ENCODE results near the gene SMAP2. TPM values are rescaled to one million over a fixed set of nuclear protein-coding genes. Genes with fewer than 3 reads are reported as not detected.

The SMAP2 gene
- total and polyA plus RNA-seq, 2 of the 4 experiments (the other 2 are of a cell fraction): 30.1 to 31.0 TPM

- Histone ChIP-seq H4K20me1 (ENCODE audit: insufficient read depth, low read length) (no peaks in the 10 kb centered on the region), H3K9ac (ENCODE audit: low read depth, low read length) (no peak overlapping the region), H3K56ac (ENCODE audit: extremely low read depth, insufficient read depth, low read length) (no peak overlapping the region), H3K14ac (replicated peaks; ENCODE audit: low read depth, low read length) (no peak overlapping the region), H3K4me1 (ENCODE audit: control insufficient read depth, insufficient read depth, low read length) (no peaks in the 10 kb centered on the region), H3K4me3 (ENCODE audit: insufficient read depth, low read depth, low read length) (no peak overlapping the region), H3K36me3 (ENCODE audit: control insufficient read depth, insufficient read depth, low read length) (no peaks in the 10 kb centered on the region), H3K27ac (ENCODE audit: insufficient read depth, low read length) (no peak overlapping the region), H3K27me3 (ENCODE audit: control insufficient read depth, insufficient read depth, low read length) (no peaks in the 10 kb centered on the region), H3K23ac (ENCODE audit: low read depth, low read length) (no peak overlapping the region), H3K9me3 (ENCODE audit: control insufficient read depth, insufficient read depth, low read length) (no peaks in the 10 kb centered on the region), H4K8ac (ENCODE audit: low read depth in 2 of 2, low read length in 2 of 2) (no peak overlapping the region), H4K5ac (ENCODE audit: low read depth, low read length) (no peak overlapping the region), H2BK20ac (ENCODE audit: low read depth, low read length) (no peak overlapping the region), H3K9me1 (ENCODE audit: insufficient read depth, low read length) (no peaks in the 10 kb centered on the region), H4K91ac (ENCODE audit: insufficient read depth, low read depth, low read length) (no peak overlapping the region), H3K4me2 (ENCODE audit: low read depth, low read length) (no peak overlapping the region), H2BK5ac (ENCODE audit: low read depth, low read length, poor library complexity, severe bottlenecking) (no peak overlapping the region), H2AK9ac (replicated peaks; ENCODE audit: low read depth, low read length, poor library complexity) (no peak overlapping the region), H2BK120ac (ENCODE audit: low read depth, low read length) (no peak overlapping the region), H2BK15ac (ENCODE audit: low read depth, low read length) (no peak overlapping the region), H2AK5ac (ENCODE audit: low read depth, low read length) (no peak overlapping the region), H3K4ac (ENCODE audit: low read depth, low read length) (no peak overlapping the region), H3K18ac (ENCODE audit: low read depth, low read length) (no peak overlapping the region), H3K79me1 (ENCODE audit: low read depth in 1 of 2, low read length in 2 of 2) (no peaks in the 10 kb centered on the region), H2AFZ (replicated peaks; ENCODE audit: low read length, poor library complexity) (no peak overlapping the region)
- in situ Hi-C loops (cut with MboI; ENCODE audit: low sequenced_read_pairs) (no loop called here), intact Hi-C loops (cut with micrococcal nuclease) (no loop called here), dilution Hi-C loops (cut with HindIII; ENCODE audit: low sequenced_read_pairs, unreplicated experiment) (no loop called here)
- POLR2A ChIA-PET (ENCODE audit: unreplicated experiment): no interaction called here
- no peak for TF ChIP-seq USF2 (IDR thresholded peaks at IDR 0.05; ENCODE audit: low read depth, low read length)
- no peak for TF ChIP-seq MXI1 (IDR thresholded peaks at IDR 0.05; ENCODE audit: borderline replicate concordance, low read depth, low read length)
- no peak for ATAC-seq (ENCODE audit: low read depth)
- CTCF ChIA-PET: no interaction called here
- 81% methylated on average over 5 of the region's 5 CpGs; no CpG with 5 or more reads in 1 of the 2 experiments for WGBS, 2 experiments (ENCODE audit: extremely low coverage in 2 of 2, insufficient read length in 1 of 2)
- DNase-seq: no peak
- BruUV-seq (replicated peaks): no TSS peak
These were observed 65.7 kb downstream of the SMAP2 start for GRCh38 chr1:40439247-40439646.

Measured in IMR-90 (cell line).